GM11168 (cell line): ENCODE results near the gene SVEP1.
"Not testable (repeated sequence)": the region's sequence is repeated elsewhere in the genome, so short reads cannot be mapped to it uniquely, and the experiment has no call there.

Source experiments
- in situ Hi-C: fragments of 300-500 bp; cut with MboI; formaldehyde crosslinking; loops from one replicate; pipeline ENCODE4 v1.12.0; 2022; ENCODE audit warnings: low sequenced_read_pairs; ENCODE audit not compliant: unreplicated experiment

The SVEP1 gene

GRCh38 chr9:110580850-110581249 lies 1.3 kb upstream of the SVEP1 start:
- in situ Hi-C loops = no loop called here

GRCh38 chr9:110579862-110580219 lies 300 bp upstream of the SVEP1 start:
- in situ Hi-C loops = no loop called here

- in situ Hi-C loops = no loop called here
These were observed 937 bp downstream of the SVEP1 start for GRCh38 chr9:110578575-110579033.

- in situ Hi-C loops = no loop called here
These were observed 3.6 kb downstream of the SVEP1 start for GRCh38 chr9:110575945-110576344.

GRCh38 chr9:110575169-110575568 lies 4.4 kb downstream of the SVEP1 start:
- in situ Hi-C loops = no loop called here

GRCh38 chr9:110573305-110573704 lies 6.2 kb downstream of the SVEP1 start:
- in situ Hi-C loops = no loop called here

- in situ Hi-C loops = no loop called here
These were observed 7.6 kb downstream of the SVEP1 start for GRCh38 chr9:110571801-110572483.

GRCh38 chr9:110566156-110566555 lies 13.4 kb downstream of the SVEP1 start:
- in situ Hi-C loops = no loop called here

- in situ Hi-C loops = no loop called here
These were observed 17.7 kb downstream of the SVEP1 start for GRCh38 chr9:110561826-110562225.

GRCh38 chr9:110559869-110560268 lies 19.7 kb downstream of the SVEP1 start:
- in situ Hi-C loops = no loop called here

GRCh38 chr9:110555551-110556331 lies 23.8 kb downstream of the SVEP1 start:
- in situ Hi-C loops = no loop called here

GRCh38 chr9:110546411-110546871 lies 33.1 kb downstream of the SVEP1 start:
- in situ Hi-C loops = no loop called here

GRCh38 chr9:110545705-110546104 lies 33.8 kb downstream of the SVEP1 start:
- in situ Hi-C loops = no loop called here

- in situ Hi-C loops = no loop called here
These were observed 35.9 kb downstream of the SVEP1 start for GRCh38 chr9:110543631-110544051.

GRCh38 chr9:110541950-110542349 lies 37.6 kb downstream of the SVEP1 start:
- in situ Hi-C loops = no loop called here

GRCh38 chr9:110538647-110539041 lies 40.9 kb downstream of the SVEP1 start:
- in situ Hi-C loops = no loop called here

- in situ Hi-C loops = no loop called here
These were observed 41.5 kb downstream of the SVEP1 start for GRCh38 chr9:110537841-110538646.

- in situ Hi-C loops = no loop called here
These were observed 42.7 kb downstream of the SVEP1 start for GRCh38 chr9:110536822-110537221.

- in situ Hi-C loops = not testable (repeated sequence)
These were observed 45.4 kb downstream of the SVEP1 start for GRCh38 chr9:110534162-110534561.

GRCh38 chr9:110532908-110533665 lies 46.5 kb downstream of the SVEP1 start:
- in situ Hi-C loops = no loop called here
